GM13977 (cell line): Measurements from ENCODE around the gene RGS7.

ENCODE experiments used
- DNase-seq: peaks from one replicate; pipeline ENCODE4 v3.0.0; 2012; ENCODE audit warnings: low spot score
- CTCF ChIP-seq: IDR thresholded peaks from 2 replicates; pipeline ENCODE4 v1.5.1; 2012; ENCODE audit warnings: mild to moderate bottlenecking, control low read depth; ENCODE audit not compliant: insufficient read depth; ENCODE audit errors: extremely low read depth, missing control alignments
- in situ Hi-C: fragments of 300-500 bp; cut with MboI; formaldehyde crosslinking; loops from one replicate; pipeline ENCODE4 v1.12.0; 2022; ENCODE audit warnings: low sequenced_read_pairs, low pct_unique_long_range_greater_than_20kb, mixed read lengths, inconsistent platforms; ENCODE audit not compliant: unreplicated experiment

RGS7 gene

GRCh38 chr1:240734001-240734400, 623.0 kb downstream of the RGS7 start:
- DNase-seq, result no peak
- in situ Hi-C loops, result no loop called here
- TF ChIP-seq CTCF, result no peak

- in situ Hi-C loops, result no loop called here
- peak; percentile 67 for DNase-seq
- peak; percentile 74 for TF ChIP-seq CTCF
Measured at GRCh38 chr1:240732390-240732789, 624.6 kb downstream of the RGS7 start.
